AG08396 (cell line): ENCODE results near the gene CACNA2D2.

Experiments used
- DNase-seq: peaks from one replicate; pipeline ENCODE4 v3.0.0; 2012; ENCODE audit warnings: low spot score, mixed read lengths

CACNA2D2 gene

GRCh38 chr3:50495609-50496423 lies 7.6 kb downstream of the CACNA2D2 start:
- no peak for DNase-seq

GRCh38 chr3:50494126-50494525 lies 9.3 kb downstream of the CACNA2D2 start:
- no peak for DNase-seq

- no peak for DNase-seq
Measured at GRCh38 chr3:50493623-50494022, 9.8 kb downstream of the CACNA2D2 start.

GRCh38 chr3:50493086-50493485 lies 10.3 kb downstream of the CACNA2D2 start:
- no peak for DNase-seq

- no peak for DNase-seq
Measured at GRCh38 chr3:50491023-50491422, 12.4 kb downstream of the CACNA2D2 start.

- DNase-seq, result no peak
Measured at GRCh38 chr3:50490424-50490823, 13.0 kb downstream of the CACNA2D2 start.

- no peak for DNase-seq
Measured at GRCh38 chr3:50487181-50487580, 16.3 kb downstream of the CACNA2D2 start.

GRCh38 chr3:50486219-50486888 lies 17.1 kb downstream of the CACNA2D2 start:
- DNase-seq, result no peak

- DNase-seq, result no peak
Measured at GRCh38 chr3:50484722-50485121, 18.7 kb downstream of the CACNA2D2 start.

- no peak for DNase-seq
Measured at GRCh38 chr3:50483374-50483773, 20.1 kb downstream of the CACNA2D2 start.

GRCh38 chr3:50481992-50482391 lies 21.4 kb downstream of the CACNA2D2 start:
- DNase-seq, result no peak

- no peak for DNase-seq
Measured at GRCh38 chr3:50480471-50480870, 23.0 kb downstream of the CACNA2D2 start.

GRCh38 chr3:50479523-50479922 lies 23.9 kb downstream of the CACNA2D2 start:
- DNase-seq, result no peak

- DNase-seq, result no peak
Measured at GRCh38 chr3:50478671-50479260, 24.7 kb downstream of the CACNA2D2 start.

GRCh38 chr3:50478051-50478450 lies 25.4 kb downstream of the CACNA2D2 start:
- DNase-seq, result no peak

- no peak for DNase-seq
Measured at GRCh38 chr3:50475348-50475747, 28.1 kb downstream of the CACNA2D2 start.

- peak; percentile 61 for DNase-seq
Measured at GRCh38 chr3:50474717-50475116, 28.7 kb downstream of the CACNA2D2 start.

GRCh38 chr3:50473768-50474167 lies 29.7 kb downstream of the CACNA2D2 start:
- no peak for DNase-seq

- DNase-seq, result no peak
Measured at GRCh38 chr3:50472958-50473357, 30.5 kb downstream of the CACNA2D2 start.

GRCh38 chr3:50470658-50471057 lies 32.8 kb downstream of the CACNA2D2 start:
- DNase-seq, result no peak

- no peak for DNase-seq
Measured at GRCh38 chr3:50467919-50468318, 35.5 kb downstream of the CACNA2D2 start.

GRCh38 chr3:50466177-50466576 lies 37.3 kb downstream of the CACNA2D2 start:
- DNase-seq, result no peak

- no peak for DNase-seq
Measured at GRCh38 chr3:50464569-50464968, 38.9 kb downstream of the CACNA2D2 start.
